K562 (cell line): ENCODE measurements around the gene NECTIN4. TPM values are rescaled to one million over a fixed set of nuclear protein-coding genes. Genes with fewer than 3 reads are reported as not detected.

ENCODE experiments used
- CEBPB ChIP-seq: fragments of 450-650 bp; IDR thresholded peaks from 2 replicates; pipeline ENCODE4 v1.6.1; 2016; ENCODE audit warnings: missing genetic modification characterization, missing compliant biosample characterization
- GATA2 ChIP-seq: sonication (generic); formaldehyde crosslinking; IDR thresholded peaks from 2 replicates; pipeline ENCODE4 v1.4.0; 2020; ENCODE audit warnings: mild to moderate bottlenecking, missing genetic modification reagents
- GTF2A2 ChIP-seq: IDR thresholded peaks from 2 replicates; pipeline ENCODE4 v1.6.1; 2016; ENCODE audit warnings: mild to moderate bottlenecking, missing genetic modification characterization, missing compliant biosample characterization
- HEY1 ChIP-seq: fragments of 250-450 bp; sonication (Bioruptor Pico); IDR thresholded peaks from 2 replicates; pipeline ENCODE4 v1.5.0; 2020; ENCODE audit warnings: mild to moderate bottlenecking, moderate library complexity, borderline replicate concordance
- MAFF ChIP-seq: IDR thresholded peaks from 2 replicates; pipeline ENCODE4 v1.6.1; 2012; ENCODE audit warnings: low read length, improper control_type of control experiment
- NELFE ChIP-seq: IDR thresholded peaks from 2 replicates; pipeline ENCODE4 v1.6.1; 2011; ENCODE audit warnings: mild to moderate bottlenecking; ENCODE audit not compliant: insufficient read depth, insufficient read length
- PBX2 ChIP-seq, 2 experiments: IDR thresholded peaks in 1 of 2; conservative IDR thresholded peaks in 1 of 2; 2 replicates each; pipeline ENCODE4 v1.6.1; 2016; ENCODE audit warnings: low read depth in 2 of 2, mild to moderate bottlenecking in 1 of 2, missing compliant biosample characterization in 1 of 2, missing genetic modification characterization in 1 of 2, moderate library complexity in 1 of 2
- PTBP1 ChIP-seq: fragments of 200-400 bp; formaldehyde crosslinking; IDR thresholded peaks from 2 replicates; pipeline ENCODE4 v1.6.1; 2017; ENCODE audit warnings: low read depth, low read length
- SAP30 ChIP-seq: fragments of 200-600 bp; sonication (generic); IDR thresholded peaks from 2 replicates; pipeline ENCODE4 v1.6.1; 2012; ENCODE audit warnings: borderline replicate concordance, low read depth, mild to moderate bottlenecking, moderate library complexity, low read length, control low read depth, inconsistent platforms; ENCODE audit not compliant: insufficient read depth, poor library complexity, severe bottlenecking
- THRAP3 ChIP-seq: fragments of 450-650 bp; IDR thresholded peaks from 2 replicates; pipeline ENCODE4 v1.6.1; 2016; ENCODE audit warnings: mild to moderate bottlenecking, inconsistent platforms, borderline replicate concordance
- ZNF143 ChIP-seq: sonication (generic); formaldehyde crosslinking; IDR thresholded peaks from 2 replicates; pipeline ENCODE4 v1.9.0; 2022; ENCODE audit warnings: mild to moderate bottlenecking, missing genetic modification reagents
- ZNF311 ChIP-seq: fragments of 250-450 bp; sonication (Bioruptor Pico); IDR thresholded peaks from 2 replicates; pipeline ENCODE4 v1.4.0; 2020; ENCODE audit warnings: mild to moderate bottlenecking, moderate library complexity
- ZNF707 ChIP-seq: fragments of 250-450 bp; sonication (Bioruptor Pico); conservative IDR thresholded peaks from 2 replicates; pipeline ENCODE4 v1.8.0; 2022; ENCODE audit warnings: inconsistent platforms, mild to moderate bottlenecking, moderate library complexity
- ZNF79 ChIP-seq: fragments of 250-450 bp; sonication (Bioruptor Pico); IDR thresholded peaks from 2 replicates; pipeline ENCODE4 v1.4.0; 2020; ENCODE audit warnings: low read depth, mild to moderate bottlenecking, moderate library complexity
- polyA plus RNA-seq, 8 experiments: library from polyadenylated mRNA; depleted of rRNA in 4 of 8; stranded (reverse) in 5 of 8; unstranded in 3 of 8; fragments of >200 nt; fragmentation: Nextera tagmentation in 2 of 8; fragmentation: Illumina TruSeq in 1 of 8; extraction: Ambion mirVana in 2 of 8; extraction: Trizol in 1 of 8; gene quantifications; 2 replicates each; pipeline versions ENCODE4 v1.2.1 to v1.2.3, GENCODE V29; 2011 to 2014; ENCODE audit warnings: inconsistent platforms in 1 of 8, missing spikeins in 1 of 8
- total RNA-seq, 7 experiments: library from RNA; depleted of rRNA in 6 of 7; stranded (reverse); fragments of >200 nt in 6 of 7; fragmentation: Illumina TruSeq in 2 of 7; extraction: Trizol in 2 of 7; gene quantifications; 2 replicates each; pipeline versions ENCODE4 v1.2.1 to v1.2.3, GENCODE V29; 2011 to 2021; ENCODE audit warnings: low replicate concordance in 1 of 7
- TF ChIP-seq, protein P1 (sequence below): fragments of 250-450 bp; sonication (Bioruptor Pico); IDR thresholded peaks from 2 replicates; pipeline ENCODE4 v1.5.0; 2021; ENCODE audit warnings: mild to moderate bottlenecking, moderate library complexity
- TF ChIP-seq, protein P2 (sequence below), 2 experiments: fragments of 450-650 bp in 1 of 2; sonication (generic) in 1 of 2; formaldehyde crosslinking; conservative IDR thresholded peaks; 2 replicates each; pipeline versions ENCODE4 v1.4.0 to v1.8.1; 2020 to 2022; ENCODE audit warnings: mild to moderate bottlenecking in 1 of 2, missing genetic modification reagents in 1 of 2
- TF ChIP-seq, protein P3 (sequence below): fragments of 450-650 bp; IDR thresholded peaks from 2 replicates; pipeline ENCODE4 v1.6.1; 2016; ENCODE audit warnings: missing biosample characterization, missing genetic modification characterization

Gene NECTIN4
- total and polyA plus RNA-seq, 9 of the 15 experiments (the other 6 are each of a cell fraction or from before 2014, with no cell fraction given), result 0.01 to 0.09 TPM; not detected in 7

DNA sequence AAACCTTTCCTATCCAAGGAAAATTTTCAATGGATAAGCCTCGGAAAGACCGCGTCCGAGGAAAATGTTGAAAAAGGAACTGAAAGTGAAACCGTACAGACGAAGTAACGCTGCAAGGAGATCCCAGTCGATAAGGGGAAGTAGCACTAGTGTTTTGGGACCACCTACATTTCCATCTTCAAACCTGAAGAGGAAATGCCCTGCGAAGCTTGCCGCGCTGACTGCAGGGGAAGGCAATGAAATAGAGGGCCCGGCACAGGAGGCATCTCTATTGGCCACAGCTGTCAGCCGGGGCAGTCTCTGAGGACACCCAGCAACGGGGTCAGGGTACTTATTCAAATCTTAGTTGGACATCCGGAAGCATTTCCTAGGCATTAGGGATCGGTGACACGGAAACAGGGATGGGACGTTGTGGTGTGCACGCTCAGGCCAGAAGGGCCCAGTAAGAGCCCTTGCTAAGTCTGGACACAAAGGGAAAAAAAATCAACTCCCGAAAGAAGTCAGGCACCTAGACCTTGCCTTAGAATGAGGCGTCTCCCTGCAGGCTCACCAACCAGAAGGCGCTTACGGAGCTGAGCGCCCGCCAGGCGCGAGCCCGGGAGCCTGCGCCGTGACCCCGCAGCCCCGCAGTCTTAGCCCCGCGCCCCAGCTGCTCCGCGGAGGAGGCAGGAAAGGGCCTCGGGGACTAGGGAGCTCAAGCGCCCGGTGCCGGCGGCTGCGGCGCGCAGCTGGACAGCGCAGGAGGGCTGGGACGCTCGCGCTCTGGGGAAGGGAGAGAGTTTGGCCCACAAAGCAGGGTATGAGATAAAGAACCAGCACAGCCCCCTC lies 44.2 kb downstream of the NECTIN4 start (continued):
- TF ChIP-seq, protein P1, sequence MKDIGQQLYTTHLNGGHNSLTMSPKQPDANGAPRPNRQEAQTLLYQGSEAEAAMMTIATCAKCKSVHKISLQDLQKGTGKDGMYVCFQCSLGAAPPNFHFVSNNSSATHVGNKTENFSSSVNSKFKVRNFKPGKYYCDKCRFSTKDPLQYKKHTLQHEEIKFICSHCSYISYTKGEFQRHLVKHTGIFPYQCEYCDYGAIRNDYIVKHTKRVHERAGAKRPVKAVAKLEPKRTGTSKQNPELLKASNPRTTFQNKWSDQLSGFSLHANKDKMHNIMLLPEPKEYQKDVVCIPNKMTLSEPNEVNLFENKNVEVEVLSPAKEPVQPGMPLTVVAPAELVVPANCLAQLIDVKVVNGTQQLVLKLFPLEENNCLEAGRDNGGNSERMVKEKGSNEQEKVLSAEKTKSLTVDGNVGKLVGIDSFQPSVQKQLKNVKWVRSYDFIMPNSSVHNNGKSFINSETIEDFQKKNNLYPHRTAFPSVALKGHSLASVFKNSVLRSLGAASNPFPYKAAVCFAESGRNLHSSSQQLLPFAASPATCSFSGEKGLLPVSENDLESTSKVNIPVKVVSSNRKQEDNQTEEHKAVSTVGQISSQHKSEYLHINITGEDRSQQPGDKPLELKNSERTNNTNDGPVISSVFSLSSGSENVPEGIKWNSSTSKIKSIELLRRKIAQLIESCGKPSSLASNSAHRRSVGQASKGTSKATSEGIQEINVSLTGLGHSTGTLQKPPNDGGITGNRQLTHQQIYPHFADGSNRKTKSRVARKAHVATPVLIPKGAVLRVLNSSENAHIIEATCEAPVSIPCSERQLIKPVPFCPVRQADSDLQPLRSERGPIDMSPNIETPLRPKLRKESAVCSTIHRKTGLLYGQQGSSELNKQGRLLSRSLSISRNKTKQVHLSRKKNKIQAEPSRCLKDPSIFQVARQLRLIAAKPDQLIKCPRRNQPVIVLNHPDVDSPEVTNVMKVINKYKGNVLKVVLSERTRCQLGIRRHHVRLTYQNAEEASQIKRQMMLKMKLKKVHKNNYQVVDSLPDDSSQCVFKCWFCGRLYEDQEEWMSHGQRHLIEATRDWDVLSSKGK (CRISPR knock-in tag), result no peak
- TF ChIP-seq ZNF311 (CRISPR knock-in tag) (no peak), GATA2 (CRISPR knock-in tag) (peak; percentile 79), ZNF707 (no peak), CEBPB (tag) (no peak), ZNF143 (no peak), GTF2A2 (no peak), ZNF79 (no peak), HEY1 (no peak), THRAP3 (no peak), PBX2 (CRISPR knock-in tag; IDR thresholded peaks at IDR 0.05; ENCODE audit: low read depth) (no peak), PBX2 (tag; conservative IDR thresholded peaks at IDR 0.05; ENCODE audit: low read depth) (0 out of 2 replicates have a peak, but pooled peaks have one; percentile 7), MAFF (no peak), PTBP1 (no peak), NELFE (no peak), SAP30 (peak; percentile 38)
- TF ChIP-seq, protein P2, sequence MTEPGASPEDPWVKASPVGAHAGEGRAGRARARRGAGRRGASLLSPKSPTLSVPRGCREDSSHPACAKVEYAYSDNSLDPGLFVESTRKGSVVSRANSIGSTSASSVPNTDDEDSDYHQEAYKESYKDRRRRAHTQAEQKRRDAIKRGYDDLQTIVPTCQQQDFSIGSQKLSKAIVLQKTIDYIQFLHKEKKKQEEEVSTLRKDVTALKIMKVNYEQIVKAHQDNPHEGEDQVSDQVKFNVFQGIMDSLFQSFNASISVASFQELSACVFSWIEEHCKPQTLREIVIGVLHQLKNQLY (CRISPR knock-in tag; conservative IDR thresholded peaks at IDR 0.05), result no peak
- TF ChIP-seq, protein P3, sequence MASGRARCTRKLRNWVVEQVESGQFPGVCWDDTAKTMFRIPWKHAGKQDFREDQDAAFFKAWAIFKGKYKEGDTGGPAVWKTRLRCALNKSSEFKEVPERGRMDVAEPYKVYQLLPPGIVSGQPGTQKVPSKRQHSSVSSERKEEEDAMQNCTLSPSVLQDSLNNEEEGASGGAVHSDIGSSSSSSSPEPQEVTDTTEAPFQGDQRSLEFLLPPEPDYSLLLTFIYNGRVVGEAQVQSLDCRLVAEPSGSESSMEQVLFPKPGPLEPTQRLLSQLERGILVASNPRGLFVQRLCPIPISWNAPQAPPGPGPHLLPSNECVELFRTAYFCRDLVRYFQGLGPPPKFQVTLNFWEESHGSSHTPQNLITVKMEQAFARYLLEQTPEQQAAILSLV, result no peak
